Measurements from ENCODE around the gene KAZN.

- no peak for TF ChIP-seq CTCF (IDR thresholded peaks at IDR 0.05; ENCODE audit: poor library complexity)
- TF ChIP-seq EZH2 (IDR thresholded peaks at IDR 0.05; ENCODE audit: borderline replicate concordance): no peak
Measured at GRCh38 chr1:14750490-14750889, 152.0 kb downstream of the KAZN start.
